ENCODE measurements around the gene FCGBP. TPM values are rescaled to one million over a fixed set of nuclear protein-coding genes. Genes with fewer than 3 reads are reported as not detected.

FCGBP gene
- total RNA-seq, 4 donors from 2014 or later = 17.4 to 122 (median 72.1) TPM

DNA sequence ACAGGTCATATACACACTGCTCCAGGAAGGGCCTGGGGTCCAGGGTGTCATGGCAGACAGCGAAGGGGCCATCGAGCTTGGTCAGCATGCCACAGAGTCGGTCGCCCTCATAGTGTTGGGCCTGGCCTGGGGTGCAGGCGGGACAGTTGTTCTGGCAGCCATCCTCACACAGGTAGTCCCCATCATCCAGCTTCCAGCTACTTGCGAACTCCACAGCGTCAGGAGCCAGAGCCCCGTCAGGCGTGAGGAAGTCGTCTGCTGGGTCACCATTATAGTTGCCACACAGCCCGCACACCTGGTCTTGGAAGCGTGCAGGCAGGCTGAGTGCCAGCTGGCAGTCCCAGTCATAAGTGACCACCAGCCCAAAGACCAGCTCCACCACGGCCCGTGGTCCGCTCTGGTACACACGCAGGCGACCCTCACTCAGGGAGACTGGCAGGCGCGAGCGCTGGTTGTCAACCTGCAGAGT is 16.2 kb downstream of the FCGBP start:
- H3K4me1 ChIP-seq = no peaks in the 10 kb centered on the region
- H3K36me3 ChIP-seq = no peaks in the 10 kb centered on the region
- H3K4me3 ChIP-seq = no peak overlapping the region
- H3K9me3 ChIP-seq = peaks cover 0 to 14% (median 0%) of the 10 kb centered on the region in 4 donors
- no peak overlapping the region for H3K27ac ChIP-seq
- H3K27me3 ChIP-seq = peaks cover 0 to 7% of the 10 kb centered on the region in 2 donors
- TF ChIP-seq CTCF (IDR thresholded peaks at IDR 0.05) (no peak), EP300 (IDR thresholded peaks at IDR 0.05) (no peak), POLR2A (IDR thresholded peaks at IDR 0.05) (no peak)
- no peak for DNase-seq (ENCODE audit: low spot score in 2 of 2)
- 90 to 91% methylated on average over 20 of the region's 20 CpGs for WGBS, 2 donors

DNA sequence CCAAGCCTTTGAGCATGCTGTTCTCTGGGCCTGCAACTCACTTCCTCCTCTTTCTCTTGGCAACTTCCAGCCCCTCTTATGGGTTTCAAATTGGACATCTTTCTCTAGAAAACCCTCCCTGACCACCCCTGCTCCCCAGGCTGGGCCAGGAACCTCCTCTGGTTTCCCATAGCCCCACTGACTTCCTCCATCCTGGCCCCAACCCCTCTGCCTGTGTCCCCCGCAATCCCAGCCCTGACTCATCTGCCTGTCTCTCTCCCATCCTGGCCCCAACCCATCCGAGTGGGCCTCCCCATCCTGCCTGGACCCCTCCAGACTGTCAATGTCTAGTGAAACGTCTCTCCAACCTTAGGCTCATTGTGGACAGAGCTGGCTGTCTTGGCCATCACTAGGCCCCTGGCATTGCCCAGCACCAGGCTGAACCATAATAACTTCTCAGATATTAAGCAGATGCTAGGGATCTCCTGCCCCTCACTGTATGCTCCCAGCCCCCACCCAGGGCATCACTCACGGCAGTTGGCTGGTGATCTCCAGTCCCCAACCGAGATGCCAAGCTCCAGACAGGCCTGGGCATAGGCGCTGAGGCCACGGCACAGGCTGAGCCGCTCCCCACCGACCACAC is 16.8 kb downstream of the FCGBP start:
- no peaks in the 10 kb centered on the region for H3K36me3 ChIP-seq
- WGBS, 2 donors = 76 to 87% methylated on average over 8 of the region's 9 CpGs
- no peaks in the 10 kb centered on the region for H3K4me1 ChIP-seq
- DNase-seq (ENCODE audit: low spot score in 2 of 2) = no peak
- H3K27ac ChIP-seq = no peak overlapping the region
- H3K4me3 ChIP-seq = no peak overlapping the region
- peaks cover 0 to 14% (median 0%) of the 10 kb centered on the region in 4 donors for H3K9me3 ChIP-seq
- TF ChIP-seq EP300 (IDR thresholded peaks at IDR 0.05) (no peak), POLR2A (IDR thresholded peaks at IDR 0.05) (no peak), CTCF (IDR thresholded peaks at IDR 0.05) (no peak)
- peaks cover 0 to 7% of the 10 kb centered on the region in 2 donors for H3K27me3 ChIP-seq

DNA sequence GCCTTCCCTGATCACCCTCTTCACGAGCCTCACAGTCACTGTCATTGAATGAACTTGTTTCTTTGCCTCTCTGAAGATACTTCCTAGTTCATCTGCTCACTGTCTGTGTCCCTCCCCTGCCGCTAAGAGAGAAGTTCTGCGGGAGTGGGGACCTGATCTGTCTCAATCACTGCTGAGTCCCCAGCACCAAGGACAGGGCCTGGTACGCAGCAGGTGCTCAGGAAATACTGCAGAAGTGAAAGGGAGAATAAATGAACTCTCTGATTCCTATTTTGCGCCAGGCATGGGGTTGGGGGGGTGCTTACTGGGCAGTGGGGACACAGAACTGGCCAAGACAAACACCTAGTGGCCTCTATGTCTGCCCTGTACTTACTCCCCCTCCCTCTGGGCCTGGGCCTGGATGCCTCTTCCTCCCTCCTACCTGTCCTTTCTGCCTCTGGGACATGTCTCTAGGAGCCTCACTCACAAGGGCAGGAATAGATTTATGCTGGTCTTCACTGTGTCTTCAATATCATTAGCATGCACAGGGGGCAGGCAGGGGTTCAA is 17.5 kb downstream of the FCGBP start:
- no peaks in the 10 kb centered on the region for H3K36me3 ChIP-seq
- no peaks in the 10 kb centered on the region for H3K4me1 ChIP-seq
- H3K4me3 ChIP-seq = no peak overlapping the region
- peaks cover 0 to 14% (median 0%) of the 10 kb centered on the region in 4 donors for H3K9me3 ChIP-seq
- 61 to 70% methylated on average over 5 of the region's 5 CpGs for WGBS, 2 donors
- H3K27me3 ChIP-seq = peaks cover 0 to 7% of the 10 kb centered on the region in 2 donors
- no peak for DNase-seq (ENCODE audit: low spot score in 2 of 2)
- no peak overlapping the region for H3K27ac ChIP-seq
- TF ChIP-seq POLR2A (IDR thresholded peaks at IDR 0.05) = no peak
- TF ChIP-seq EP300 (IDR thresholded peaks at IDR 0.05) = no peak
- no peak for TF ChIP-seq CTCF (IDR thresholded peaks at IDR 0.05)

GRCh38 chr19:39916236-39916635 is 18.2 kb downstream of the FCGBP start:
- DNase-seq (ENCODE audit: low spot score in 2 of 2) = no peak
- no peaks in the 10 kb centered on the region for H3K36me3 ChIP-seq
- WGBS, 2 donors = 54 to 61% methylated on average over 5 of the region's 5 CpGs
- TF ChIP-seq CTCF (IDR thresholded peaks at IDR 0.05) = no peak
- TF ChIP-seq EP300 (IDR thresholded peaks at IDR 0.05) = no peak
- TF ChIP-seq POLR2A (IDR thresholded peaks at IDR 0.05) = no peak
- no peaks in the 10 kb centered on the region for H3K4me1 ChIP-seq
- H3K27ac ChIP-seq = no peak overlapping the region
- no peak overlapping the region for H3K4me3 ChIP-seq
- H3K9me3 ChIP-seq = peaks cover 0 to 14% (median 0%) of the 10 kb centered on the region in 4 donors
- peaks cover 0 to 7% of the 10 kb centered on the region in 2 donors for H3K27me3 ChIP-seq

DNA sequence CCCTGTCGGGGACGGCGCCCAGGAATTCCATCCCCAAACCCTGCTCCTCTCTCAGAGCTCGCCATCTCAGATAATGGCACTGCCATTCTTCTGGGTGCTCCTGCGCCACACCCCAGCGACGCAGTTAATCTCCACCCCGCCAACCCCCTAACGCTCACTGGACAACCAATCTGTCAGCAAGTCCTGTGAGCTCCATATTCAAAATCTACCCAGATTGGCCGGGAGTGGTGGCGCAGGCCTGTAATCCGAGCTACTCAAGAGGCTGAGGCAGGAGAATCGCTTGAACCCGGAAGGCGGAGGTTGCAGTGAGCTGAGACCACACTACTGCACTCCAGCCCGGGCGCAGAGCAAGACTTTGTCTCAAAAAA is 18.6 kb downstream of the FCGBP start:
- peaks cover 0 to 14% (median 0%) of the 10 kb centered on the region in 4 donors for H3K9me3 ChIP-seq
- TF ChIP-seq EP300 (IDR thresholded peaks at IDR 0.05) = no peak
- TF ChIP-seq CTCF (IDR thresholded peaks at IDR 0.05) = no peak
- TF ChIP-seq POLR2A (IDR thresholded peaks at IDR 0.05) = no peak
- no peaks in the 10 kb centered on the region for H3K4me1 ChIP-seq
- DNase-seq (ENCODE audit: low spot score in 2 of 2) = no peak
- H3K4me3 ChIP-seq = no peak overlapping the region
- no peak overlapping the region for H3K27ac ChIP-seq
- peaks cover 0 to 7% of the 10 kb centered on the region in 2 donors for H3K27me3 ChIP-seq
- no peaks in the 10 kb centered on the region for H3K36me3 ChIP-seq
- WGBS, 2 donors = 83% methylated on average over 17 of the region's 17 CpGs
